22Rv1 (cell line): ENCODE measurements around the gene GRAP2.

Experiments used
- ZFX ChIP-seq: fragments of 450-650 bp; IDR thresholded peaks from 2 replicates; pipeline ENCODE4 v1.6.1; 2017; ENCODE audit warnings: antibody characterized with exemption, borderline replicate concordance
- TF ChIP-seq, protein P1 (sequence below): fragments of 450-650 bp; IDR thresholded peaks from 2 replicates; pipeline ENCODE4 v1.5.1; 2017; ENCODE audit warnings: mild to moderate bottlenecking

DNA sequence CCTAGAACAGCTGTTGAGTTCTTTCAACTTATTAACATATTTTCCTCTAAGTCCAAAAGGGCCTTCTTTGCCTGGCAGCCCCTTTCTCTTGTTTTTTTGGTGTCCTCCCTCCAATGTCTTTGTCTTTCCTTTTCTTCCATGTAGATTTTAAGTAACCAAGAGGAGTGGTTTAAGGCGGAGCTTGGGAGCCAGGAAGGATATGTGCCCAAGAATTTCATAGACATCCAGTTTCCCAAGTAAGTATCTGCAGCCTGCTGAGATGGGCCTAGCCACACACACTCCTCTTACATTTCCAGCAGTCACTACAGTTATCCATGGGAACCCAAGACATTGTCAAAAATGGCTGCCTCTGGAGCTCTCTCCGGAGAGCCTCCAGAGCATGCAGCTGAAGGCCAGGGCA is 54.8 kb downstream of the GRAP2 start:
- TF ChIP-seq, protein P1, sequence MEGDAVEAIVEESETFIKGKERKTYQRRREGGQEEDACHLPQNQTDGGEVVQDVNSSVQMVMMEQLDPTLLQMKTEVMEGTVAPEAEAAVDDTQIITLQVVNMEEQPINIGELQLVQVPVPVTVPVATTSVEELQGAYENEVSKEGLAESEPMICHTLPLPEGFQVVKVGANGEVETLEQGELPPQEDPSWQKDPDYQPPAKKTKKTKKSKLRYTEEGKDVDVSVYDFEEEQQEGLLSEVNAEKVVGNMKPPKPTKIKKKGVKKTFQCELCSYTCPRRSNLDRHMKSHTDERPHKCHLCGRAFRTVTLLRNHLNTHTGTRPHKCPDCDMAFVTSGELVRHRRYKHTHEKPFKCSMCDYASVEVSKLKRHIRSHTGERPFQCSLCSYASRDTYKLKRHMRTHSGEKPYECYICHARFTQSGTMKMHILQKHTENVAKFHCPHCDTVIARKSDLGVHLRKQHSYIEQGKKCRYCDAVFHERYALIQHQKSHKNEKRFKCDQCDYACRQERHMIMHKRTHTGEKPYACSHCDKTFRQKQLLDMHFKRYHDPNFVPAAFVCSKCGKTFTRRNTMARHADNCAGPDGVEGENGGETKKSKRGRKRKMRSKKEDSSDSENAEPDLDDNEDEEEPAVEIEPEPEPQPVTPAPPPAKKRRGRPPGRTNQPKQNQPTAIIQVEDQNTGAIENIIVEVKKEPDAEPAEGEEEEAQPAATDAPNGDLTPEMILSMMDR: no peak
- no peak for TF ChIP-seq ZFX
